ENCODE results near the gene HOXB7.

The HOXB7 gene

DNA sequence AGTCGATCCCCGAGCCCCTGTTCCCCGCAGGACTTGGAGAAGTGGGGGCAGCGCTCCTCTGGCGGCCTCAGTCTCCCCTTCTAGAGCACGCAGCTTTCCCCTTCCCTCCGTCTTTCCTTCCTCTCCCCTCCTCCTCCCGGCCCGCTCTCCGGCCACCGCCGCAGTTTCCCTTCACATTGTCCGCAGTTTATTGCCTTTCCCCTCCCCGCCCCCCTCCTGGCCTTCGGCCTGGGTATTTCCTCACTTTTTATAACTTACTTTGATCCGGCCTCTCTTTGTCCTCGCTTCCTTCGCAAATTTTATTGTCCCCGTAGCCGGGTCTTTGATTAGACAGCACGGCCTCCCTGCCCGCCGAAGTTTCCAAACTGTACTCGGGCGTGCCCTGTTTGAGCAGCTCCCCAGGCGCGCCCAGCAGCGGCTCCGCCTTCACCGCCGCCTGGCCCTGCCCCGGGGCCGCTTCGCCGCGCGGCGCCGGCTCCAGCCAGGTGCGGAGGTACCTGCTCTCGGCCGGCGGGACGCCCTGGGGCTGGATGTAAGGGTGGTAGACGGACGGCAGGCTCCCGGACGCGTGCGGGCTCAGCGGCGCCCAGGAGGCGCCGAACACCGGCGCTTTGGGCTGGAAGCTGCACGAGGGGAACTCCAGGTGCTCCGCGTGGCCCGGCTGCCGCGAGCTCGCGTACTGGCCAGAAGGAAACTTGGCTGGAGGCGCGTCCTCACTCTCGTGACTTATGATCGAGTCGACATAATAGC, 14.9 kb upstream of the HOXB7 start:
- peak overlapping the region; percentile 37 for H3K4me3 ChIP-seq (ENCODE audit: low read length)

GRCh38 chr17:48624544-48625494, 14.0 kb upstream of the HOXB7 start:
- DNase-seq (ENCODE audit: low read depth, low spot score), result no peak
- H3K4me3 ChIP-seq (ENCODE audit: low read length), result peak overlapping the region; percentile 7; the same call in 1 of the 2 replicates

More for the DNA sequence above, 14.9 kb upstream of the HOXB7 start:
- DNase-seq (ENCODE audit: low read depth, low spot score), result no peak

DNA sequence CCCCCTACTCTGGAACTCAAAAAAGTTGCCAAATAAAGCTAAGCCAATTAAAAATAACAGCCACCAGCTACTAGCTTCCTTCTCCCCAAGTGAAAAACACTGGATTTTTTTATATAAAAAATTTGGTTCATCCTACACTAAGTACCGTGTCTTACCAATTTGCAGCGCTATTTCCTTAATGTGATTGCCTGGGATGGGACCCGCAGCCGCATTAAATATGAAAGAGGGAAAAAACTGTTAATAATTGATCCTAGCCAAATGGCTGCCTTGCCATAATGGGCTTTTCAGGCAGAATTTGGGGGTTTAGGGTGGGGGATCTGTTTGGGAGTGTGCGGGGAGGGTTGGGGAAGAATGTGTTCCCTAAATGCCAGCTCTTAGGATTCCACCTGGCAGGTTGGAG, 13.3 kb upstream of the HOXB7 start:
- H3K4me3 ChIP-seq (ENCODE audit: low read length), result no peak overlapping the region
- no peak for DNase-seq (ENCODE audit: low read depth, low spot score)

- no peak overlapping the region for H3K4me3 ChIP-seq (ENCODE audit: low read length)
- DNase-seq (ENCODE audit: low read depth, low spot score), result no peak
Observed at GRCh38 chr17:48623583-48623982, 12.8 kb upstream of the HOXB7 start.

- H3K4me3 ChIP-seq (ENCODE audit: low read length), result no peak overlapping the region
- no peak for DNase-seq (ENCODE audit: low read depth, low spot score)
Observed at GRCh38 chr17:48622857-48623256, 12.0 kb upstream of the HOXB7 start.

DNA sequence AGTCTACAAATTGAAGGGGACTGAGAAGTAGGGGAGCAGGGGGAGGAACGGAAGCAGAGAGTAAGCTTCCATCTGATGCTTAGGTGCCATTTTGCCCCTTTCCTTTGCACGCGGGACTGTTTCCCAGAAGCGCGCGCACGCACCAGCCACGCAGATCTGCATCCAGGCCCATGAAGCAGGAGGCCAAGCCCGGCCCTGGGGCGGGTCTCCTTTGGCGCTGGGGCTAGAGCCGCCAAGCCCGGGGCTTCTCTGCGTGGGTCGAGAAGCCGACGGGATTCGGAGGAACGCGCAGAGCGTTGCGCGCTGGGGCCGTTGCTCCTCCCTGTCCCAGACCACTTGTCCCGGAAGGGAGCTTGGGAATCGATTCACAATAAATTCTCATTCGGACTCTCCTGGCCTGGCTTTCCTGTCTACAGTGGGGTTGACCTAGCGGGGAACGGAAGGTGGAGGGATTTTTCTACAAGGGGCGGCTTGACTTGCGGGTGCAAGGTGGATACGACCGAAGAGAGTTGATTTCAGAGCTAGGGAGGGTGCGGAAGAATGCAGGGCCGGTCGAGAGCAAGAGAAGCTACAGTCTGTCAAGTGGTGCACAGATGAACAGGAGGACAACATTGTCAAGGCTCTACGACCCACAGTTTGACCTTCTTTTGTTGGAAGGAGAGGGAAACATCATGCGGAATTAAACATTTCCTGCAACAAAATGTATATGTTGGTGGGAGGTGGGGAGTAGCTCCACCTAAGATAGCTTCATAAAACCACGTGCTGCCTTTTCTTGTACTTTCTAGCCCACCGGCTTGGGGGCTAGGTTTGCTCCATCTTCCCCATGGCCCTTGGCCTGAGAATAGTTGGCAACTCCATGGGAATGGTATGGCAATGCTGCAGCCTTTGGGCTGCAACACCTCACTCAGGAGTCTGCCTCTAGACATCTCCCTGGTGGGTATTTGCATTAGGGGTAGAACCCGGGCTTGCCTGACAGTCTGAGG, 10.9 kb upstream of the HOXB7 start:
- H3K4me3 ChIP-seq (ENCODE audit: low read length), result no peak overlapping the region
- no peak for DNase-seq (ENCODE audit: low read depth, low spot score)

DNA sequence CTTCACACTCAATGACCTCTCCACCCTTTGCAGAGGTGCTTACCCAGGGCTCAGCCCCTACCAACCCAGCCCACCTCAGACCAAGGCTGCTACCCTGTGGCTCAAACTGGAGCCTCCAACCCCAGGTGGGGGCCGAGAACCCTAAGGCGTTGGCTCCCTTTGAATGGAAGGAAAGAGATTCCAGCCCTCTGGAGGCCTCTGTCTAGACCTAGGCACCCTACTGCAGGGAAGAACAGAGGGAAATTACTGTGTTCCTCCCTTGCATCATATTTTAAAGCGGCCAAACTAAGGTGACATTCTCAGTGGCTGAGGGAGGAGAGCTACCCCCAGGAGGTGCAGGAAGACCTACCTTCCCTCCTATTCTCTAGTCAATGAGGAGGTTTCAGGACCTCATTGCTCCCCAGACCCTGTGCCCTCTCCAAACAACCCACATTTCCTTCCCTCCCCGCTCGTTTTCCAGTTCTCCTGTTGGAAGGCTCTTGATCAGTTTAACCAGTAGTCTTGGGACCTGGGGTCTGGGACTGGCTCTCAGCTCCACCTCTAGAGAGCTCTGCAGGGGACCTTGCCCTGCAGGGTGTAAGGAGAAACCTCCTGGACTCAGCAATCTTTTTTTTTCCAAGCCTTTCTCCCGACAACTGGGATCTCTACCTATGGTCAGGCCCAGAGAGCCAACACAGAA, 9.8 kb upstream of the HOXB7 start:
- no peak overlapping the region for H3K4me3 ChIP-seq (ENCODE audit: low read length)
- DNase-seq (ENCODE audit: low read depth, low spot score), result no peak

DNA sequence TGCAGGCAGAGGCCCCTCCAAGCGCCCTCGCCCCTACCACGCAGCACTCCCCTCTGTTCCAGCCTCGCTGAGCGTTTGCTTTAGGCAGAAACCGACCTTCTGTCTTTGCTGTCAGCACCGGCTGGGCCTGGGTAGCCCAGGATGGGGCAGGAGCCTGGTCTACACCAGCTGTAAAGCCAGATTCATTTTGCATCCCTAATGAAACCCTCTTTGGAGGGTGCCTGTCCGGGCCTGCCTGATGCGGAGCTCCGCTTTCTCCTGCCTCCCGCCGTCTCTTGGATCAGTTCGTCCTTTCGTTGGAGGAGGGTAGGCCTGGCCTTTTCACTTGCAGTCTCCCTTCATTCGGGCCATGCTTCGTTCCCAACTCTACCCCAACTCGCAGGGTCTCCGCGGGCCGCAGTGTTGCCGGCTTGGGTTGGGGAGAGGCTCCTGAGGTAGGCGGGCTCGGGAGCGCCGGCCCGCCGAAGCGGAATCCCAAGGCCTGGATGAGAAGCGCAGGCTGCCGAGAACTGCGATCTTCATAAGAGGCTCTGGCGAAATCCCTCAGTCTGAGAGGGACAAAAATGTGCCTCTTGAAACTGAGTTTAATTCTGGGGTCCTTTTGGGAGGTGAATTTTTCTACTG, 9.1 kb upstream of the HOXB7 start:
- DNase-seq (ENCODE audit: low read depth, low spot score), result no peak
- no peak overlapping the region for H3K4me3 ChIP-seq (ENCODE audit: low read length)

- H3K4me3 ChIP-seq (ENCODE audit: low read length), result no peak overlapping the region; the same call in 1 of the 2 replicates
- DNase-seq (ENCODE audit: low read depth, low spot score), result peak; percentile 59
Observed at GRCh38 chr17:48618256-48618896, 7.6 kb upstream of the HOXB7 start.

- H3K4me3 ChIP-seq (ENCODE audit: low read length), result no peak overlapping the region
- no peak for DNase-seq (ENCODE audit: low read depth, low spot score)
Observed at GRCh38 chr17:48617471-48618255, 6.8 kb upstream of the HOXB7 start.

- no peak overlapping the region for H3K4me3 ChIP-seq (ENCODE audit: low read length)
- DNase-seq (ENCODE audit: low read depth, low spot score), result no peak
Observed at GRCh38 chr17:48616717-48617470, 6.1 kb upstream of the HOXB7 start.

- no peak for DNase-seq (ENCODE audit: low read depth, low spot score)
- H3K4me3 ChIP-seq (ENCODE audit: low read length), result no peak overlapping the region
Observed at GRCh38 chr17:48615963-48616716, 5.3 kb upstream of the HOXB7 start.

DNA sequence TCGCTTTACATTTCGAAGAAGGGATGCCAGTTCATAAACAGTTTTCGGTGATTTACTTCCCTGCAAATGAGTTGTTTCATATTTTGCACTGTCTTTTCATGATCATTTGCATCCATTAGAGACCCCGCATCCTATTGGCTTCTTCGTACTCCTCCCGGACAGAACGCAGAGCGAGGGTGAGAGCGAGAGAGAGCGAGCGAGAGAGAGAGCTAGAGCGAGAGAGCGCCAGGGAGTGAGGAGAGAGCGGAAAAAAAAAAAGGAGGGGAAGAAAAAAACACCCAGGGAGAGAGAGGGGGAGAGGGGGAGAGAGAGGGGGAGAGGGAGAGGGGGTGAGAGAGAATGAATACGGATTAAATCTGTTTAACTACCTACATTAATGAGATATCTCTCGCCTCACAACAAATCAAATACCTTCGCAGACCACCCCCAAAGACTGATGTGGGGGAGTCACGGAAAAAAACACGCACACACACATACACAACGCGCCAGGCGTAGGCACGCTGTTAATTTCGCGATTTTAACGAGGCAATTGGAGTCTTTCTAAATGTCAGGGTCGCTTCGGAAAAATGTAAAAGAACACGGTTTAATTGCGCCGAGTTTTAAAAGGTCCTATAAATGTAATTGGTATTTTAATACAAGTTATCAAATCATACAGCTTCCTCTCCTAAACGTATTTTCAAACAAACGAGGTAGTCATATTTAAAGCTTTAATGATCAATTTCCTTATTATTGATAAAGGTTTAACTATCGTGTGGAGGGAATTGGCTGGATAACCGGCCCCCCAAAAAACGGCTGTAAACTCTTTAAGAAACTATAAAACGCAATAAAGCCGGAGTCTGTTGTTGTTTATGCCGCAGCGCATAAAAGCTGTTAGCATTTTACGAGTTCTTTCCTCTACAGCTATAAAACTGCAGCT, 4.5 kb upstream of the HOXB7 start, which contains the start of gene HOXB8:
Gene HOXB8 (minus strand): TSS at position 246 of the 916 bp plus-strand sequence. CDS start 588 bp downstream, outside the sequence.
- DNase-seq (ENCODE audit: low read depth, low spot score), result no peak
- no peak within 1 kb of the TSS for H3K4me3 ChIP-seq (ENCODE audit: low read length)

DNA sequence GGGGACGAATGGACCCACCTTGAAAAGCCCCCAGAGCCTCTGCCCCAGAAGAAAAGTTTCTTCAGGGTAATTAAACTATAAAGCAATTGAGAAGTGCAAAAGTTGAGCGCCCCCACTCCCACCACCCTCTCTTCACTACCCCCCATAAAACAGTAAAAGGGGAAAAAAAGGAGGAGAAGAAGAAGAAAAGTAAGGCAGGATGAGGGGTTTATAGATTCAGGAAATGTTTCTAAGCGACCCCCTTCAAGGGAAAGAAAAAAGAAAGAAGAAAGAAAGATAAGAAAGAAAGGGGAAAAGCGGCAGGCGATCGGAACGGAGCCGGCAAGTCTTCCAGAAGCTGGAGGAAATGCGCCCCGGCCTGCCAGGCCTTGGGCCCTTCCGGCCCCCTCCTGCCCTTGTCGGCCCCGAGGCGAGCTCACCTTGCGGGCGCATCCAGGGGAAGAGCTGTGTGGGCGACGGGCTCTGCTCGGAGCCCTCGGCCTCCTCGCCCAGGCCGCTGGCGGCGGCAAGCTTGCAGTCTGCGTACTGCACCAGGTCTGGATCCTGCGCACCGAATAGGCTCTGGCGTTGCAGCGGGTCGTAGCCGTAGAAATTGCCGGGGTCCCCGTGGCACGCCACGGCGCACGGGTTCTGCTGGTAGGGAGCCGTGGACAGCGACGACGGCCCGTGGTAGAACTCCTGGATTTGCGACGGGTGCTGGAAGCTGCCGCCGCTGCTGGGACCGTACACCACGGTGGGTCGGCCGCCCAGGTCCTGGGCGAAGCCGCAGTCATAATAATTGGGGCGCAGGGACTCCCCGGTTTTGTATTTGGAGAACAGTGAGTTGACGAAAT, 3.3 kb upstream of the HOXB7 start:
- no peak for DNase-seq (ENCODE audit: low read depth, low spot score)
- H3K4me3 ChIP-seq (ENCODE audit: low read length), result no peak overlapping the region

Data from Jurkat, Clone E6-1 (cell line).